HG03520 (cell line): ENCODE measurements around the gene CRYGB.
"Not testable (repeated sequence)": the region's sequence is repeated elsewhere in the genome, so short reads cannot be mapped to it uniquely, and the experiment has no call there.

Experiments used
- ATAC-seq: cut with Tn5 transposase; IDR thresholded peaks from one replicate; pipeline ENCODE4 v1.9.1; 2021; ENCODE audit warnings: mild to moderate bottlenecking, moderate library complexity; ENCODE audit not compliant: unreplicated experiment

CRYGB gene

GRCh38 chr2:208150956-208151355, 5.0 kb upstream of the CRYGB start:
- no peak for ATAC-seq

- no peak for ATAC-seq
Observed at GRCh38 chr2:208150094-208150493, 4.1 kb upstream of the CRYGB start.

- ATAC-seq, result no peak
Observed at GRCh38 chr2:208148803-208149202, 2.8 kb upstream of the CRYGB start.

- no peak for ATAC-seq
Observed at GRCh38 chr2:208147759-208148158, 1.8 kb upstream of the CRYGB start.

GRCh38 chr2:208147008-208147407, 1.1 kb upstream of the CRYGB start:
- no peak for ATAC-seq

GRCh38 chr2:208142925-208143799, 2.8 kb downstream of the CRYGB start:
- no peak for ATAC-seq

GRCh38 chr2:208142240-208142924, 3.6 kb downstream of the CRYGB start:
- no peak for ATAC-seq

- ATAC-seq, result no peak
Observed at GRCh38 chr2:208139447-208139846, 6.5 kb downstream of the CRYGB start.

GRCh38 chr2:208138334-208138733, 7.6 kb downstream of the CRYGB start:
- not testable (repeated sequence) for ATAC-seq

GRCh38 chr2:208136716-208137094, 9.3 kb downstream of the CRYGB start:
- ATAC-seq, result no peak

- no peak for ATAC-seq
Observed at GRCh38 chr2:208135794-208136715, 9.9 kb downstream of the CRYGB start.

- no peak for ATAC-seq
Observed at GRCh38 chr2:208134928-208135586, 10.9 kb downstream of the CRYGB start.

- ATAC-seq, result no peak
Observed at GRCh38 chr2:208130712-208131110, 15.2 kb downstream of the CRYGB start.

GRCh38 chr2:208129744-208130711, 15.9 kb downstream of the CRYGB start, which contains the start of gene CRYGC:
Gene CRYGC, minus strand, starts transcription at chr2:208129828. Its CDS starts 36 bp downstream, at chr2:208129792.
- no peak for ATAC-seq

- no peak for ATAC-seq
Observed at GRCh38 chr2:208128136-208128535, 17.8 kb downstream of the CRYGB start.

- ATAC-seq, result no peak
Observed at GRCh38 chr2:208127090-208127489, 18.9 kb downstream of the CRYGB start.

- ATAC-seq, result no peak
Observed at GRCh38 chr2:208125251-208125650, 20.7 kb downstream of the CRYGB start.

GRCh38 chr2:208124013-208124715, 21.8 kb downstream of the CRYGB start, which contains the start of gene CRYGD:
Gene CRYGD, minus strand, starts transcription at chr2:208124524. Its CDS starts 51 bp downstream, at chr2:208124473.
- ATAC-seq, result not testable (repeated sequence)

- no peak for ATAC-seq
Observed at GRCh38 chr2:208122248-208122647, 23.7 kb downstream of the CRYGB start.
